ENCODE data around the gene PRR36.

The PRR36 gene

GRCh38 chr19:7898967-7899366, 24.8 kb upstream of the PRR36 start:
- no peak for DNase-seq (ENCODE audit: low read depth)

DNA sequence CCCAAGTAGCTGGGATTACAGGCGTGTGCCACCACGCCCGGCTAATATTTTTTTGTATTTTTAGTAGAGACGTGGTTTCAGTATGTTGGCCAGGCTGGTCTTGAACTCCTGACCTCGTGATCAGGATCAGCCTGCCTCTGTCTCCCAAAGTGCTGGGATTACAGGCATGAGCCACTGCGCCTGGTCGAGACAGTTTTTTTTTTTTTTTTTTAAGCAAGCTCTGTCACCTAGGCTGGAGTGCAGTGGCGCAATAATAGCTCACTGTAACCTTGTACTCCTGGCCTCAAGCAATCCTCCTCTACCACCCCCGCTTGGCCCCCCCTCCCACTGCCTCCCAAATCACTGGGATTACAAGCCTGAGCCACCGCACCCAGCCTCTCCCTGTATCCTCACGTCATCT, 23.1 kb upstream of the PRR36 start:
- DNase-seq (ENCODE audit: low read depth), result peak; percentile 33

DNA sequence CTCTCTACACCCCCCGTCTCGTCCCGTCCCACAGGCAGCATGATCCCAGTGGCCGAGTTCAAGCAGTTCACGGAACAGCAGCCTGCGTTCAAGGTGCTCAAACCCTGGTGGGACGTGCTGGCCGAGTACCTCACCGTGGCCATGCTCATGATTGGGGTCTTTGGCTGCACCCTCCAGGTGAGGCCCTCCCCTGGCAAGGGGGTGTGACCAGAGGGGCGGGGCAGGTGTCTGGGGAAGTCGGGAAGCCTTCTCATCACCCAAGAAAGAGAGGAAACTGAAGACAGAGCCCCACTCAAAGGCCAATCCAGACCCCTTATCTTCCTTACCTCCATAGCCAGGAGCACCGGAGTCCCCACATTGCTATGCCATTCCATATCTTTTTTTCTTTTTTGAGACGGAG, 21.4 kb upstream of the PRR36 start:
- DNase-seq (ENCODE audit: low read depth), result no peak

DNA sequence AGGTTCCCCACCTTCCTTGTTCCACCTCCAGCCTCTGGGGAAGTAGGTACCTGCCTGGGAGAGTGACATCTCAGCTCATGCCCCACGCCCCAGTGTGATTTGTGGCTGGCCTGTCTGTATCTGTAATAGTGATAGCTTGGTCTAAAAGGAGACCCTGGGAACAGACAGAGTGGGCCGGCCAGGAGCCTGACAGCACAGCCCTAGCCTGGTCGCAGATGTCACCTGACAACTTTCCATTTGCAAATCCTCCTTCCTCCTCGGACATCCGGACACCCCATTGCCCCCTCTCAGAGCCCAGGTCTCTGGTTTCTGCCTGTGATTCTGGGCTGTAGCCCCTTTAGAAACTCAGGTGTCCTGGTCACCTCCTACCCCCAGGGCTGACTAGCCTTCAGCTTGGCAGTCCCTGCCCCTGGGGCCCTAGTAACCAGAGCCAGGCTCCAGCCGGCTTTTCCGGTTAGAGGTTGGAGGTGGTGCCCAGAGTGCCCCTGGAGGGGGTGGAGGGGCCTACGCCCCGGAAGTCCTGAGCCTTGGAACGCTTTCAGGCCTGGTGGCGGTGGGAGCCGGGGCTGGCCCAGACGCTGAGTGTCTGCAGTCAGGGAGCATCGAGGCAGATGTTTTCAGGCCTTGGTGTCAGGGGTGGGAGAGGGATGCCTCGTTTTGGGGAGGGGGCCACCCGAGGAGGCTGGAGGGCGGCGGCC, 20.6 kb upstream of the PRR36 start:
- no peak for DNase-seq (ENCODE audit: low read depth)

GRCh38 chr19:7893362-7894101, 19.3 kb upstream of the PRR36 start:
- peak; percentile 70 for DNase-seq (ENCODE audit: low read depth)

GRCh38 chr19:7888826-7889217, 14.6 kb upstream of the PRR36 start:
- DNase-seq (ENCODE audit: low read depth), result no peak

DNA sequence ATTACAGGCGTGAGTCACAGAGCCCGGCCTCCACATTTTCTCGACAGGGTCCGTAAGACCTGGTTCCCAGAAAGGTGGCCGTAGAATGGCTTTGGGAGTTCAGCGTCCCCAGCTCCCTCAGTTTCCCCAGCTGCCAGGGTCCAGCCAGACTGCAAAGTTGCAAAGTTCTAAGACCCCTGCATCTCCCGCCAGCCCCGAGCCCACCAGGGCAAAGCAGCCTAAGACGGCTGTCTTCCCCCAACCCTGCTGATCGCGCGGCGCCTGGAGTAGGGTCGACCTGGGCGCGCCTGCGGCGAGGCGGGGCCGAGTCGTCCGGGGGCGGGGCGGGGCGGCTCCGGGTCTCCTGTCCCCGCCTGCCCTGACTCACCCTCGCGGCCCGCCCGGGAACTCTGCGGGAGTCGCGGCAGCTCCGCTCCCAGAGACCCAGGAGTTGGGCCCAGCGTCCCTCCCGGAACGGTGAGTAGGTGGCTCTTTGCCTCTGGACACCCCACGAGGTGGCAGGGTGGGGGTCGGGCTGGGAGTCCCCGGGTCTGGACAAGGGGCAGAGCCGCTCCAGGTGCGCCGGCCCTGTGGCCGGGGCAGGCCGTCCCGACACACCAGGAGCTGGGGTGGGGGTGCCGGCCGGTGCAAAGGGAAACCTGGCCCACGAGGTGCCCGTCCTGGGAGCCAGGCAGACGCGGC, 14.1 kb upstream of the PRR36 start, which contains the start of gene LRRC8E:
LRRC8E (plus strand) TSS at position 366 of the 681 bp plus-strand sequence. CDS start 7,094 bp downstream, outside the sequence.
- DNase-seq (ENCODE audit: low read depth), result peak; percentile 49

- no peak for DNase-seq (ENCODE audit: low read depth)
Observed at GRCh38 chr19:7887408-7888144, 13.4 kb upstream of the PRR36 start.

DNA sequence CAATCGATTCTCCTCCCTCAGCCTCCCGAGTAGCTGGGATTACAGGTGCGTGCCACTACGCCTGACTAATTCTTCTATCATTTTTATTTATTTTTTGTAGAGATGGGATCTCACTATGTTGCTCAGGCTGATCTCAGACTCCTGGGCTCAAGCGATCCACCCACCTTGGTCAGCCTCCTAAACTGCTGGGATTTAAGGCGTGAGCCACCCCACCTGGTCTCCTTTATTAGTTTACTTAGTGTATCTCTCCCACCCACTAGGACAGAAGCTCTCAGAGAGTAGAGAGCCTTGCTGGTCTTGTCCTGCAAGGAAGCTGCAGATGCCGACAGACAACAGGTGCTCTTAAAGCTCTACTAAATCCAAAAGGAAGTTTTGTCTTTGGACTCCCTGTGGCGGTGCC, 11.6 kb upstream of the PRR36 start:
- no peak for DNase-seq (ENCODE audit: low read depth)

- DNase-seq (ENCODE audit: low read depth), result peak; percentile 38
Observed at GRCh38 chr19:7883796-7884570, 9.8 kb upstream of the PRR36 start.

DNA sequence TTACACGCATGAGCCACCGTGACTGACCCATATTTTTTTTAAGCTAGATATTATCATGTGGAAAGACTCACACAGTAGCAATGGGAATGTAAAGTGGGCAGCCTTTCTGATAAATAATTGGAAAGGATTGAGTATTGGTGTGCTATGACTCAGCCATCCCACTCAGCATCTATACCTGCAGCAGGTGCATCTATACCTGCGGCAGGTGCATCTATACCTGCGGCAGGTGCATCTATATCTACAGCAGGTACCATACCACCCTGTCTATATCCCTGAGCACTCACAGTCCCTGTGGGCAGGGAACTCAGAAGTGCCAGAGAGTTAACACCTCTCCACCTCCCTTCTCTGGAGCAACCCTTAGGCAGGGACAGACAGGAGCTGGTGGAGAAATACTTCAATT, 8.9 kb upstream of the PRR36 start:
- DNase-seq (ENCODE audit: low read depth), result no peak

DNA sequence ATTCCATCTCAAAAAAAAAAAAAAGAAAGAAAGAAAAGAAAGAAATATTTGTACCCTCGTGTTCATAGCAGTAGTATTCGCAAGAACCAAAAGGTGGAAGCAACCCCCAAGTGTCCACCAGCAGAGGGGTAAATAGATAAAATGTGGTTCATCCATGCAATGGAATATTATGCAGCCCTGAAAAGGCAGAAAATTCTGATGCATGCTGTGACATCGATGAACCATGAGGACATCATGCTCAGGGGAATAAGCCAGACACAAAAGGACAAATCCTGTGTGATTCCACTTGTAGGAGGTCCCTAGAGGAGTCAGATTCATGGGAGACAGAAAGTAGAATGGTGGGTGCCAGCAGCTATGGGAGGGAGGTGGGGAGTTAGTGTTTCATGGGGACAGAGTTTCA, 7.7 kb upstream of the PRR36 start:
- no peak for DNase-seq (ENCODE audit: low read depth)

- no peak for DNase-seq (ENCODE audit: low read depth)
Observed at GRCh38 chr19:7879836-7880235, 5.6 kb upstream of the PRR36 start.

DNA sequence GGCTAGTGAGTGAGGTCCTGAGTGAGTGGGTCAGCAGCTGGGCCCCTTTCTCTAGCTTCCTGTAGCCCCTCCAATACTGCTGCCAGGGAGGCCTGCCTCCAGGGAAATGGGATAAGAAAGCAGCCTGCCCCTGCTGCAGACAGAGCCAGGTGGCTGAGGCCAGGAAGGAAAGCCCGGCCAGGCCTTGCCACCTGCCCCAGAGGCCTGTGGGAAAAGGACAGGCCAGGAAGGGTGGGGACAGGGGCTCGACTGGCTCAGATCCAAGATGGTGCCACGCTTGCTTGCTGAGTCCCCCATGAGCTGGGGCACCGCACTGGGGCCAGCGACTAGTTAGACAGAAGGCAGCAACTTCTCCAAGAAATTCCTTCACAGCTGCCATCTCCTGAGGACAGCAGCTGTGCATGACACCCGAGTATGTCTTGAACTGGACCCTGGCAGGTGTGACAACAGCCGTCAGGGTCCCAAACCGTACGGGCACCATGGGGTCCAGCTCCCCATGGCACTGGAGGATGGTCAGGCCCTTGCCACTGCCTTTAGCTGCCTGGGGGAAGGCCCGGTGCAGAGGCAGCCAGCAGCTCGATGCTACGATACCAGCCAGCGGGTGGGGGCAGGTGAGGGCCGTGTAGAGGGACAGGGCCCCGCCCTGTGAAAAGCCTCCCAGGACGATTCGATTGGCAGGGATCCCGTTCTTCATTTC, 5.1 kb upstream of the PRR36 start:
- DNase-seq (ENCODE audit: low read depth), result no peak

DNA sequence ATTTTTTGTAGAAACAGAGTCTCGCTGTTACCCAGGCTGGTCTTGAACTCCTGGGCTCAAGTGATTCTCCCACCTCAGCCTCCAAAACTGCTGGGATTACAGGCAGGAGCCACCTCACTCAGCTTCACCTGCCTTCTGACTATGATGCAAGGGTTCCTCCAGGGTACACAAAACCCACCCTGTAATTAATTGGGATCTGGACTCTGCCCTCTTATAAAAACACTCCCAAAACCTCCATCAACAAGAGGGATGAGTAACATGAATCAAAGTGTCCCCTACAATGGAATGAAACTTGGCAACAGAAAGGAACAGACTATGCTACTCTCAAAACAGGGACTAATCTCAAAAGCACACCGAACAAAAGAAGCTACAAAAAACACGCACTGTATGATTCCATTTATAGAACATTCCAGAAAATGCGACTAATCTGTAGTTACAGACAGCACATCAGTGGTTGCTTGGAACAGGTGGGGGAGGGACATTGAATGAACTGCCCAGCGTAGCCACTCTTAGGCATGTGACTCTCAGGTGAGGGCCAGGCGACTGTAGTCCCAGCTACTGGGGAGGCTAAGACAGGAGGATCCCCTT, 3.2 kb upstream of the PRR36 start:
- DNase-seq (ENCODE audit: low read depth), result no peak

DNA sequence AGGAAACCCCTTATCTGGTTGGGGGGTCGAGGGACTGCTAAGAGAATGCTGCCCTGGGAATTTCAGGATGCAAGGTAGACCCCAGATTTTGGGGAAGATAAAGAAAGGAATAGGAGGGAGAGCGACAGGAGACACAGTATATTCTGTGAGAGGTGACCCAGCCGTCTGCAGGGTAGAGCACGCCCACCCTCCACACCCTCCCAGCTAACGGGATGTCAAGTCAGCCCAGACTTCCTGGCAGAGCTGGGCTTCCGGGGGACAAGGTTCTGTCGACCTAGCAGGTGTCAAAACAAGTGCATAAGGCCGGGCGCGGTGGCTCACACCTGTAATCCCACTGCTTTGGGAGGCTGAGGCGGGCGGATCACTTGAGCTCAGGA, 695 bp upstream of the PRR36 start:
- no peak for DNase-seq (ENCODE audit: low read depth)

- DNase-seq (ENCODE audit: low read depth), result no peak
Observed at GRCh38 chr19:7873304-7874075, 700 bp downstream of the PRR36 start.

DNA sequence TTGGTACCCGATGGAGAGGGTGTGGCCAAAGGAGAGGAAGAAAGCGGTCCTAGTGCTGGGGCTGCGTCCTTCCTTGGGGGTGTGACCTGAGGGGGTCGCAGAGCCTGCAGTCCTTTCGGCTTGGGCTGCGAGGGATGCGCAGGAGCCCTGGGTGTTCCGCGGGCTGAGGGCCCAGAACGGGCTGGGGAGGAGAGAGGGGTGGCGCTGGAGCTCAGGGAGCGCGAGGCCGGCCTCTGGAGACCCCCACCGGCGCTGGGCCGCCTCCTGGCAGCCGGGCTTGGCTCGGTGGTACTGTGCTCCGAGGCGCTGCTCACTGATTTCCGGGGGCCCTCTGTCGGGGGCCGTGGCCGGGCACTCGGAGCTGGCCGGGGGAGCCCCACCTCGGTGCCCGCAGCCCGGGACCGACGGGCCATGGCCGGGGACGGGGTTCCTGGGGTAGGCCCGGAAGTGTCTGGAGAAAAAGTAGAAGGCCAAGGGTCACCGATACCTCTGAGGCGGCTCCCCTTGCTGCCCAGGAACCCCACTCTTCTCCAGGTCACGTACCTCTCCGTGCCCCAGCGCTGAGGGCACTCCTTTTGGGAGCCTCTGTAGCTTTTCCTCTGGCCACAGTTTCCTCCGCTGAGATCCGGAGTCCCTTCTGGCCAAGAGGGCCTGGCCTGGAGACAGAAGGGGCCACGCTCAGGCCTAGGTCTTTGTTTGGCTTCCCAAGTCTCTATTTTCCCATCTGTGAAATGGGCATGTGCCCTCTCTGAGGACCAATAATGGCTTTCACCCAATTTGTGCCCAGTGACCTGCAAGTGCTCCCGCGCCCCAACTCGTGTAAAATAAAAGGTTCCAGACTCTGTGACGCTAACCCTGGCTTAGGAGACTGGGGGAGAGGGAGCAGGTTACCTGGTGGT, 1.6 kb downstream of the PRR36 start:
- no peak for DNase-seq (ENCODE audit: low read depth)
